MM.1S (cell line): Measurements from ENCODE around the gene DLGAP1.

ENCODE experiments used
- EZH2 ChIP-seq: fragments of 300-600 bp; sonication (generic); optimal IDR thresholded peaks from 2 replicates; pipeline ENCODE3; 2017; ENCODE audit warnings: low read depth, mild to moderate bottlenecking, antibody characterized with exemption, low read length, mixed read lengths
- TF ChIP-seq, protein P1 (sequence below): fragments of 300-600 bp; sonication (generic); IDR thresholded peaks from 2 replicates; pipeline ENCODE4 v1.5.1; 2016; ENCODE audit warnings: antibody characterized with exemption, low read length, mixed read lengths

GRCh38 chr18:3704556-3705344 is 750.4 kb downstream of the DLGAP1 start:
- TF ChIP-seq, protein P1, sequence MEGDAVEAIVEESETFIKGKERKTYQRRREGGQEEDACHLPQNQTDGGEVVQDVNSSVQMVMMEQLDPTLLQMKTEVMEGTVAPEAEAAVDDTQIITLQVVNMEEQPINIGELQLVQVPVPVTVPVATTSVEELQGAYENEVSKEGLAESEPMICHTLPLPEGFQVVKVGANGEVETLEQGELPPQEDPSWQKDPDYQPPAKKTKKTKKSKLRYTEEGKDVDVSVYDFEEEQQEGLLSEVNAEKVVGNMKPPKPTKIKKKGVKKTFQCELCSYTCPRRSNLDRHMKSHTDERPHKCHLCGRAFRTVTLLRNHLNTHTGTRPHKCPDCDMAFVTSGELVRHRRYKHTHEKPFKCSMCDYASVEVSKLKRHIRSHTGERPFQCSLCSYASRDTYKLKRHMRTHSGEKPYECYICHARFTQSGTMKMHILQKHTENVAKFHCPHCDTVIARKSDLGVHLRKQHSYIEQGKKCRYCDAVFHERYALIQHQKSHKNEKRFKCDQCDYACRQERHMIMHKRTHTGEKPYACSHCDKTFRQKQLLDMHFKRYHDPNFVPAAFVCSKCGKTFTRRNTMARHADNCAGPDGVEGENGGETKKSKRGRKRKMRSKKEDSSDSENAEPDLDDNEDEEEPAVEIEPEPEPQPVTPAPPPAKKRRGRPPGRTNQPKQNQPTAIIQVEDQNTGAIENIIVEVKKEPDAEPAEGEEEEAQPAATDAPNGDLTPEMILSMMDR, result no peak
- no peak for TF ChIP-seq EZH2
